A673 (cell line): ENCODE measurements around the gene CELSR1.

Experiments used
- EZH2 ChIP-seq: fragments of 200-600 bp; sonication (generic); IDR thresholded peaks from 2 replicates; pipeline ENCODE4 v1.6.1; 2017; ENCODE audit warnings: borderline replicate concordance, low read depth, mild to moderate bottlenecking, mixed read lengths, antibody characterized with exemption, low read length; ENCODE audit not compliant: poor library complexity, severe bottlenecking
- TF ChIP-seq, protein P1 (sequence below): fragments of 300-800, 200-600 bp; sonication (generic); conservative IDR thresholded peaks from 2 replicates; pipeline ENCODE4 v1.5.1; 2017; ENCODE audit warnings: low read depth, mild to moderate bottlenecking, antibody characterized with exemption, low read length, moderate library complexity, mixed read lengths

DNA sequence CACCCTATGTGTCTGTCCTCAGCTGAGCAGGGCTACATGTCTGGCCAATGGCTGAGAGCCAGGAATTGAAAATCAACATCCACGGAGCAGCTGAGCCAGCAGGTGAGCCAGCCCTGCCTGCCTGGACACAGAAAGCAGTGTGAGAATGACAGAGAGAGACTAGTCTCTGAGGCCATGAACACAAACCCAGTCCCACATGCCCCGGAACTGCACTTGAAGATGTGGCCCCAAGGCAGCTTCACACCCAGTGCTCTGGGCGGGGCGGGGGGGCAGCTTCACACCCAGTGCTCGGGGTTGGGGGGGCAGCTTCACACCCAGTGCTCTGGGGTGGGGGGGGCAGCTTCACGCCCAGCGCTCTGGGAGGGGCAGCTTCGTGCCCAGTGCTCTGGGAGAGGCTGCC is 164.3 kb downstream of the CELSR1 start:
- TF ChIP-seq, protein P1, sequence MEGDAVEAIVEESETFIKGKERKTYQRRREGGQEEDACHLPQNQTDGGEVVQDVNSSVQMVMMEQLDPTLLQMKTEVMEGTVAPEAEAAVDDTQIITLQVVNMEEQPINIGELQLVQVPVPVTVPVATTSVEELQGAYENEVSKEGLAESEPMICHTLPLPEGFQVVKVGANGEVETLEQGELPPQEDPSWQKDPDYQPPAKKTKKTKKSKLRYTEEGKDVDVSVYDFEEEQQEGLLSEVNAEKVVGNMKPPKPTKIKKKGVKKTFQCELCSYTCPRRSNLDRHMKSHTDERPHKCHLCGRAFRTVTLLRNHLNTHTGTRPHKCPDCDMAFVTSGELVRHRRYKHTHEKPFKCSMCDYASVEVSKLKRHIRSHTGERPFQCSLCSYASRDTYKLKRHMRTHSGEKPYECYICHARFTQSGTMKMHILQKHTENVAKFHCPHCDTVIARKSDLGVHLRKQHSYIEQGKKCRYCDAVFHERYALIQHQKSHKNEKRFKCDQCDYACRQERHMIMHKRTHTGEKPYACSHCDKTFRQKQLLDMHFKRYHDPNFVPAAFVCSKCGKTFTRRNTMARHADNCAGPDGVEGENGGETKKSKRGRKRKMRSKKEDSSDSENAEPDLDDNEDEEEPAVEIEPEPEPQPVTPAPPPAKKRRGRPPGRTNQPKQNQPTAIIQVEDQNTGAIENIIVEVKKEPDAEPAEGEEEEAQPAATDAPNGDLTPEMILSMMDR = no peak
- no peak for TF ChIP-seq EZH2
